Left lung (tissue), 10 donors: ENCODE data around the gene HNRNPAB. TPM values are rescaled to one million over a fixed set of nuclear protein-coding genes. Genes with fewer than 3 reads are reported as not detected.

ENCODE experiments used
- ATAC-seq: fragments of 200-7000 bp; cut with Tn5 transposase; one replicate; pipeline ENCODE4 v1.9.1; 2020; ENCODE audit warnings: moderate library complexity
- DNase-seq, 4 donors: peaks; one replicate each; pipeline ENCODE4 v3.0.0-alpha.2; 2013 to 2020
- H3K27ac ChIP-seq, 2 donors: fragments of 200-600 bp; sonication (generic) in 1 of 2; one replicate each; pipeline versions ENCODE4 v1.5.0 to v1.8.0; 2020 to 2021
- H3K27me3 ChIP-seq, 2 donors: fragments of 200-600 bp; sonication (generic) in 1 of 2; one replicate each; pipeline versions ENCODE4 v1.5.0 to v1.8.0; 2020 to 2021
- H3K36me3 ChIP-seq, 2 donors: fragments of 200-600 bp; sonication (generic) in 1 of 2; one replicate each; pipeline versions ENCODE4 v1.5.0 to v1.8.0; 2020 to 2021
- H3K4me1 ChIP-seq, 2 donors: fragments of 200-600 bp; one replicate each; pipeline ENCODE4 v1.8.0; 2021
- H3K4me3 ChIP-seq, 2 donors: fragments of 200-600 bp; sonication (generic) in 1 of 2; one replicate each; pipeline versions ENCODE4 v1.5.0 to v1.8.0; 2020 to 2021; ENCODE audit warnings: mild to moderate bottlenecking in 1 of 2
- H3K9me3 ChIP-seq, 2 donors: fragments of 200-600 bp; sonication (generic) in 1 of 2; one replicate each; pipeline versions ENCODE4 v1.5.0 to v1.8.0; 2020 to 2021
- CTCF ChIP-seq, 2 donors: fragments of 200-600 bp; sonication (generic) in 1 of 2; IDR thresholded peaks; one replicate each; pipeline versions ENCODE4 v1.5.0 to v1.8.0; 2021; ENCODE audit warnings: antibody characterized with exemption in 2 of 2
- intact Hi-C, 2 donors: fragments of 100-400 bp; cut with DNase I; formaldehyde crosslinking; loops; one replicate each; pipeline versions ENCODE4 v1.11.2 to v1.14.2; 2022
- polyA plus RNA-seq, 6 donors: library from polyadenylated mRNA; unstranded; fragments of 120-200 nt; gene quantifications; one replicate each; pipeline ENCODE4 v1.2.1, GENCODE V29; 2013; ENCODE audit not compliant: insufficient read length in 6 of 6
- total RNA-seq, 2 donors: library from RNA; stranded (reverse); fragmentation: NEBNext Ultra II Directional; extraction: Animal tissue kit (Norgen Biotek cat#: 25700); gene quantifications; one replicate each; pipeline ENCODE4 v1.2.1, GENCODE V29; 2021
- donor health status: DM: no; HTN: yes; CAD: no.
- donor health status: DM: no; HTN: no; CAD: no.

Gene HNRNPAB
- total and polyA plus RNA-seq, 8 donors, result 113 to 178 (median 127) TPM

GRCh38 chr5:178163772-178164735 lies 40.3 kb upstream of the HNRNPAB start:
- DNase-seq (peak; percentile 70 to 97 (median 83)), ATAC-seq (peak; percentile 100)
- H3K36me3 ChIP-seq, result no peaks in the 10 kb centered on the region
- H3K4me3 ChIP-seq, result peak overlapping the region in 1 of 2 donors; percentile 7
- no peaks in the 10 kb centered on the region for H3K9me3 ChIP-seq
- peaks cover 0 to 43% of the 10 kb centered on the region in 2 donors for H3K27me3 ChIP-seq
- peaks cover 0 to 8% of the 10 kb centered on the region in 2 donors for H3K4me1 ChIP-seq
- H3K27ac ChIP-seq, result no peak overlapping the region
- intact Hi-C loops, result loop anchor here in 1 of 2 donors (2.0 kb wide), 1 partner anchor 87 kb away; no protein-coding TSS in a partner anchor
- peak; percentile 98 to 99 for TF ChIP-seq CTCF (IDR thresholded peaks at IDR 0.05)

- no peak overlapping the region for H3K27ac ChIP-seq
- no peaks in the 10 kb centered on the region for H3K9me3 ChIP-seq
- TF ChIP-seq CTCF (IDR thresholded peaks at IDR 0.05), result no peak
- peaks cover 0 to 8% of the 10 kb centered on the region in 2 donors for H3K4me1 ChIP-seq
- no peak overlapping the region for H3K4me3 ChIP-seq
- ATAC-seq, result no peak
- no peak for DNase-seq
- intact Hi-C loops, result loop anchor here in 1 of 2 donors (2.0 kb wide), 1 partner anchor 89 kb away; no protein-coding TSS in a partner anchor
- peaks cover 0 to 43% of the 10 kb centered on the region in 2 donors for H3K27me3 ChIP-seq
- no peaks in the 10 kb centered on the region for H3K36me3 ChIP-seq
Measured at GRCh38 chr5:178165581-178165980, 38.8 kb upstream of the HNRNPAB start.

GRCh38 chr5:178170455-178170854 lies 33.9 kb upstream of the HNRNPAB start:
- Histone ChIP-seq H3K36me3 (no peaks in the 10 kb centered on the region), H3K9me3 (no peaks in the 10 kb centered on the region), H3K27ac (no peak overlapping the region), H3K4me3 (no peak overlapping the region), H3K27me3 (peaks cover 0 to 9% of the 10 kb centered on the region in 2 donors), H3K4me1 (no peaks in the 10 kb centered on the region)
- DNase-seq, result no peak
- intact Hi-C loops, result no loop called here
- no peak for TF ChIP-seq CTCF (IDR thresholded peaks at IDR 0.05)
- no peak for ATAC-seq

- Histone ChIP-seq H3K4me1 (no peaks in the 10 kb centered on the region), H3K27ac (no peak overlapping the region), H3K4me3 (no peak overlapping the region), H3K9me3 (no peaks in the 10 kb centered on the region), H3K27me3 (no peaks in the 10 kb centered on the region), H3K36me3 (no peaks in the 10 kb centered on the region)
- peak in 2 of 4 donors; percentile 23 to 69 for DNase-seq
- ATAC-seq, result no peak
- intact Hi-C loops, result no loop called here
- TF ChIP-seq CTCF (IDR thresholded peaks at IDR 0.05), result no peak
Measured at GRCh38 chr5:178174456-178174855, 29.9 kb upstream of the HNRNPAB start.

- Histone ChIP-seq H3K4me3 (no peak overlapping the region), H3K36me3 (no peaks in the 10 kb centered on the region), H3K27me3 (no peaks in the 10 kb centered on the region), H3K9me3 (no peaks in the 10 kb centered on the region), H3K27ac (no peak overlapping the region), H3K4me1 (no peaks in the 10 kb centered on the region)
- intact Hi-C loops, result no loop called here
- DNase-seq (no peak), ATAC-seq (no peak)
- TF ChIP-seq CTCF (IDR thresholded peaks at IDR 0.05), result no peak
Measured at GRCh38 chr5:178176791-178177190, 27.5 kb upstream of the HNRNPAB start.
